Measurements from ENCODE around the gene TRIP13.

GRCh38 chr5:966345-966710 is 73.6 kb downstream of the TRIP13 start:
- no peak for TF ChIP-seq CTCF (IDR thresholded peaks at IDR 0.05)
- no peak for TF ChIP-seq POLR2A (IDR thresholded peaks at IDR 0.05)

Measured in lower leg skin (tissue), 3 donors.